Smooth muscle cell (in vitro differentiated cells): ENCODE results near the gene TMTC2. TPM values are rescaled to one million over a fixed set of nuclear protein-coding genes. Genes with fewer than 3 reads are reported as not detected.

ENCODE experiments used
- DNase-seq: peaks from one replicate; lab custom pipeline; 2025; ENCODE audit not compliant: unreplicated experiment; lab: John Stamatoyannopoulos, UW
- H2AFZ ChIP-seq: fragments of 200-600 bp; sonication (generic); 2 replicates; pipeline ENCODE4 v1.6.0; 2016; ENCODE audit warnings: antibody characterized with exemption, low read depth, mild to moderate bottlenecking
- H3F3A ChIP-seq: fragments of 200-600 bp; sonication (generic); 2 replicates; pipeline ENCODE4 v1.6.0; 2017; ENCODE audit warnings: antibody characterized with exemption, low read depth
- H3K27ac ChIP-seq: fragments of 200-600 bp; sonication (generic); 2 replicates; pipeline ENCODE4 v1.5.1; 2016; ENCODE audit warnings: low read depth, mild to moderate bottlenecking
- H3K27me3 ChIP-seq: fragments of 200-600 bp; sonication (generic); 2 replicates; pipeline ENCODE4 v1.6.1; 2016; ENCODE audit warnings: low read depth, mild to moderate bottlenecking
- H3K36me3 ChIP-seq: fragments of 200-600 bp; sonication (generic); 2 replicates; pipeline ENCODE4 v1.5.1; 2016; ENCODE audit warnings: low read depth
- H3K4me1 ChIP-seq: fragments of 200-600 bp; sonication (generic); 2 replicates; pipeline ENCODE4 v1.5.1; 2016; ENCODE audit warnings: low read depth
- H3K4me2 ChIP-seq: fragments of 200-600 bp; sonication (generic); 2 replicates; pipeline ENCODE4 v1.6.0; 2016; ENCODE audit warnings: mild to moderate bottlenecking
- H3K4me3 ChIP-seq: fragments of 200-600 bp; sonication (generic); 2 replicates; pipeline ENCODE4 v1.5.1; 2016; ENCODE audit warnings: mild to moderate bottlenecking
- H3K79me2 ChIP-seq: fragments of 200-600 bp; sonication (generic); 2 replicates; pipeline ENCODE4 v1.6.0; 2016; ENCODE audit warnings: low read depth, mild to moderate bottlenecking
- H3K9ac ChIP-seq: fragments of 200-600 bp; sonication (generic); 2 replicates; pipeline ENCODE4 v1.6.0; 2016; ENCODE audit warnings: low read depth
- H3K9me3 ChIP-seq: fragments of 200-600 bp; sonication (generic); replicated peaks from 2 replicates; pipeline ENCODE4 v1.5.1; 2016; ENCODE audit warnings: low read depth
- H4K20me1 ChIP-seq: fragments of 200-600 bp; sonication (generic); 2 replicates; pipeline ENCODE4 v1.6.0; 2016; ENCODE audit warnings: low read depth
- WGBS: methylation state at CpG from one replicate; pipeline ENCODE4 v1.1.7; 2016; ENCODE audit warnings: low lambda C conversion rate; 5-methylcytosine and 5-hydroxymethylcytosine counted together
- polyA plus RNA-seq: library from polyadenylated mRNA; unstranded; fragments of >200 nt; fragmentation: Nextera tagmentation; extraction: Ambion mirVana; gene quantifications from 2 replicates; pipeline ENCODE4 v1.2.1, GENCODE V29; 2016
- total RNA-seq: library from RNA; depleted of rRNA; stranded (reverse); fragments of >200 nt; gene quantifications from 2 replicates; pipeline ENCODE4 v1.2.3, GENCODE V29; 2014
- TF ChIP-seq, protein P1 (sequence below): fragments of 200-600 bp; sonication (generic); IDR thresholded peaks from 2 replicates; pipeline ENCODE4 v1.5.1; 2017; ENCODE audit warnings: borderline replicate concordance, mild to moderate bottlenecking, antibody characterized with exemption; ENCODE audit not compliant: insufficient read depth, poor library complexity, severe bottlenecking

TMTC2 gene
- total and polyA plus RNA-seq, 2 experiments from 2014 or later = 0.71 to 10.6 TPM

DNA sequence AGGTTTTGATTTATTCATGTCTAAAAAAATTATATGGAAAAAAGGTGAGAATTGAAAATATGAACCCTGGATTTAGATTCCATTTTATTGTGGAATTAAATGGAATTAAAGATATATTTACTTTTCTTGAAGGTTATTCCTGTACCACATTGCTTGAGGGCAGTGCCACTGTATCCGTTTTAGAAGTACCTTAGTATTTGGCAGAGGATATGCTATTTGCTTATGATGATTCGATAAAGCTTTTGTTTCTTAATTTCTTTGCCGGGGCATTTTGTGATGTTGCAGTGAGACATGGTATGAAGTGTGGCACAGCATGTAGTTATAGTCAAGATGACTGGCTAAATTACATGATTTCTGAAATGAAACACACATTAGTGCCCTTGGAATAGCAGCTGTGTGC lies 7.6 kb downstream of the TMTC2 start:
- no peak for DNase-seq
- no peak overlapping the region for H3K4me3 ChIP-seq
- H4K20me1 ChIP-seq = no peaks in the 10 kb centered on the region
- H3K27ac ChIP-seq = no peak overlapping the region
- H3K9me3 ChIP-seq = no peaks in the 10 kb centered on the region
- H3K4me2 ChIP-seq = no peak overlapping the region
- TF ChIP-seq, protein P1, sequence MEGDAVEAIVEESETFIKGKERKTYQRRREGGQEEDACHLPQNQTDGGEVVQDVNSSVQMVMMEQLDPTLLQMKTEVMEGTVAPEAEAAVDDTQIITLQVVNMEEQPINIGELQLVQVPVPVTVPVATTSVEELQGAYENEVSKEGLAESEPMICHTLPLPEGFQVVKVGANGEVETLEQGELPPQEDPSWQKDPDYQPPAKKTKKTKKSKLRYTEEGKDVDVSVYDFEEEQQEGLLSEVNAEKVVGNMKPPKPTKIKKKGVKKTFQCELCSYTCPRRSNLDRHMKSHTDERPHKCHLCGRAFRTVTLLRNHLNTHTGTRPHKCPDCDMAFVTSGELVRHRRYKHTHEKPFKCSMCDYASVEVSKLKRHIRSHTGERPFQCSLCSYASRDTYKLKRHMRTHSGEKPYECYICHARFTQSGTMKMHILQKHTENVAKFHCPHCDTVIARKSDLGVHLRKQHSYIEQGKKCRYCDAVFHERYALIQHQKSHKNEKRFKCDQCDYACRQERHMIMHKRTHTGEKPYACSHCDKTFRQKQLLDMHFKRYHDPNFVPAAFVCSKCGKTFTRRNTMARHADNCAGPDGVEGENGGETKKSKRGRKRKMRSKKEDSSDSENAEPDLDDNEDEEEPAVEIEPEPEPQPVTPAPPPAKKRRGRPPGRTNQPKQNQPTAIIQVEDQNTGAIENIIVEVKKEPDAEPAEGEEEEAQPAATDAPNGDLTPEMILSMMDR = no peak
- no peak overlapping the region for H3K9ac ChIP-seq
- no peaks in the 10 kb centered on the region for H3F3A ChIP-seq
- 98% methylated on average over 3 of the region's 3 CpGs for WGBS
- H3K27me3 ChIP-seq = no peaks in the 10 kb centered on the region
- H2AFZ ChIP-seq = no peak overlapping the region
- H3K4me1 ChIP-seq = peaks cover 13% of the 10 kb centered on the region
- H3K79me2 ChIP-seq = peaks cover 24% of the 10 kb centered on the region
- H3K36me3 ChIP-seq = no peaks in the 10 kb centered on the region

DNA sequence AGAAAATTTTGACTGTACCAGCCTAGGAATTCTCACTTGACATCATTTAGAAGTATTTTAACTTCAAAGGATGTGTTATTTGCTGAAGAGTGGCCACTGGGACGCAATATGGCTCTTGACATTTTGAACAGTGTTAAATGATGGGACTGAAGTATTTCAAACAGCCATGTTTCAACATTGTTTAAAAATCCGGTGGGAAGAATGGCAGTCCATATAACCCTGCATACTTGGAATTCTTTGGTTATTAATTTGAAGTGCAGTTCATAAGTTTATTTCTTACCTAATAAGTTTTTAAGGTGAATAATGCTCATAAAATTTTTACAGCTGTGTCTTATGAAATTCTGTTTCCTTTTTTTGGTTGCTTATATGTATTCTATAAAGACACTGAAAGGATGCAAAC lies 8.3 kb downstream of the TMTC2 start:
- 88% methylated on average over 2 of the region's 2 CpGs for WGBS
- DNase-seq = no peak
- Histone ChIP-seq H3F3A (no peaks in the 10 kb centered on the region), H3K27me3 (no peaks in the 10 kb centered on the region), H3K9me3 (no peaks in the 10 kb centered on the region), H3K9ac (no peak overlapping the region), H3K27ac (no peak overlapping the region), H3K4me2 (no peak overlapping the region), H3K4me1 (peaks cover 11% of the 10 kb centered on the region), H2AFZ (no peak overlapping the region), H4K20me1 (no peaks in the 10 kb centered on the region), H3K36me3 (no peaks in the 10 kb centered on the region), H3K4me3 (no peak overlapping the region), H3K79me2 (peaks cover 29% of the 10 kb centered on the region)
- TF ChIP-seq, protein P1 = no peak

DNA sequence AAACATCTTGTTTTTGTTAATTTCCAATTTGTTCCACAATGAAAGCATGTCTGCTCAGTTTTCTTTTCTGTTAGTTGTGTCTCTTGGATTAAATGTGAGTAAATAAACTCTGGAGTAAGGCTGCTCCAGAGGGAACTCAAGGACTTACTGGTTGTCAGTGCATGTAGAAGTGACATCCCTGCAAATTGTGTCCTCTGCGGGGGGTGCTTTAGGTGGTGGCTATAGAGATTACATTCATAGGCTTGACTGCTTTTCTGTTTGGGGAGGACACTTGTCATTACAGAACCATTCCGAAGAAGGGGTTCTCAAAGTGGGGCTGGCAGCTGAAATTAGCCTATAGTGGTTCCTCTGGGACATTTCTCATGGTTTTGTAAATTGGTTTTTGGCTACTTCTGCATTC lies 8.8 kb downstream of the TMTC2 start:
- DNase-seq = no peak
- 84% methylated on average over 2 of the region's 2 CpGs for WGBS

DNA sequence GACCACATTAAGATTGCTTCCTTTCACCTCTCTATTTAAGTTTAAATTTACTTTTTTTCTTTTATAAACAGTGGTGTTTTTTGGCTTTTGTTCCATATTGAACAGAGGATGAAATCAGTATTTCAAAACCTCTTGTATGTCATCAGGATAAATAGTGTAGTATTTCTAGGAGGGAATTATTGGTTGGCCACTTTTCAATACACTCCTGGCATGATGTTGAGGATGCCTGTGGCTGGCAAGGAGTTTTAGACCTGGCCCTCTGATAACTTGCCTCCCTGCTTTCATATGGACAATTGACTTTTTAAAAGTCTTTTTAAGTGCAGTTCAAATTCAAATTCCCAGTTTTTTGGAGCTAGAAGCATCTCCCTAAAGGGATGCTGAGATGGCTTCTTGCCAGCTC lies 9.8 kb downstream of the TMTC2 start:
- Histone ChIP-seq H3K4me3 (no peak overlapping the region), H3K27me3 (no peaks in the 10 kb centered on the region), H3K4me1 (peaks cover 6% of the 10 kb centered on the region), H4K20me1 (no peaks in the 10 kb centered on the region), H3K27ac (no peak overlapping the region), H3K36me3 (no peaks in the 10 kb centered on the region), H2AFZ (no peak overlapping the region), H3K79me2 (peaks cover 23% of the 10 kb centered on the region), H3K4me2 (no peak overlapping the region), H3K9ac (no peak overlapping the region), H3K9me3 (no peaks in the 10 kb centered on the region), H3F3A (no peaks in the 10 kb centered on the region)
- TF ChIP-seq, protein P1 = no peak
- DNase-seq = no peak

More for the DNA sequence above, 8.8 kb downstream of the TMTC2 start:
- no peak overlapping the region for H3K4me3 ChIP-seq
- H3F3A ChIP-seq = no peaks in the 10 kb centered on the region
- H3K4me1 ChIP-seq = peaks cover 9% of the 10 kb centered on the region
- no peak overlapping the region for H3K9ac ChIP-seq
- no peak overlapping the region for H3K4me2 ChIP-seq
- H3K27me3 ChIP-seq = no peaks in the 10 kb centered on the region
- no peak overlapping the region for H2AFZ ChIP-seq
- no peaks in the 10 kb centered on the region for H3K9me3 ChIP-seq
- H4K20me1 ChIP-seq = no peaks in the 10 kb centered on the region
- no peaks in the 10 kb centered on the region for H3K36me3 ChIP-seq
- TF ChIP-seq, protein P1 = no peak
- H3K79me2 ChIP-seq = peaks cover 28% of the 10 kb centered on the region
- H3K27ac ChIP-seq = no peak overlapping the region
